Activated CD8-positive, alpha-beta memory T cell treated with anti-CD3 and anti-CD28 coated beads, Interleukin-2, amount 50 U/mL, for 1 hour (primary cell): Measurements from ENCODE around the gene TMEM126B.
A peak's percentile ranks its signal among the peaks of the same experiment; 100 is the strongest.
"Not testable (repeated sequence)": the region's sequence is repeated elsewhere in the genome, so short reads cannot be mapped to it uniquely, and the experiment has no call there.

Experiments
- DNase-seq: peaks from one replicate; pipeline ENCODE4 v3.0.0-alpha.2; 2020; ENCODE audit errors: extremely low read depth

TMEM126B gene

GRCh38 chr11:85647604-85648299 lies 19.4 kb downstream of the TMEM126B start, which contains the start of gene TMEM126A:
Gene TMEM126A, plus strand, starts transcription at chr11:85647967. Its CDS starts 2,289 bp downstream, at chr11:85650256.
- DNase-seq, result peak; percentile 54

GRCh38 chr11:85651118-85651517 lies 22.7 kb downstream of the TMEM126B start:
- DNase-seq, result no peak

- no peak for DNase-seq
Measured at GRCh38 chr11:85652786-85653447, 24.5 kb downstream of the TMEM126B start.

GRCh38 chr11:85654343-85654742 lies 25.9 kb downstream of the TMEM126B start:
- not testable (repeated sequence) for DNase-seq

- no peak for DNase-seq
Measured at GRCh38 chr11:85656777-85657176, 28.4 kb downstream of the TMEM126B start.

- no peak for DNase-seq
Measured at GRCh38 chr11:85658180-85658579, 29.8 kb downstream of the TMEM126B start.

- DNase-seq, result no peak
Measured at GRCh38 chr11:85661972-85662664, 33.7 kb downstream of the TMEM126B start.

GRCh38 chr11:85663080-85663752 lies 34.8 kb downstream of the TMEM126B start:
- no peak for DNase-seq

GRCh38 chr11:85663753-85664614 lies 35.6 kb downstream of the TMEM126B start:
- DNase-seq, result peak; percentile 75

GRCh38 chr11:85664615-85665481 lies 36.5 kb downstream of the TMEM126B start, which contains the start of gene CREBZF:
Gene CREBZF, minus strand, starts transcription at chr11:85665129. Its CDS starts 254 bp downstream, at chr11:85664875.
- DNase-seq, result peak; percentile 79

- DNase-seq, result no peak
Measured at GRCh38 chr11:85665733-85666132, 37.3 kb downstream of the TMEM126B start.

- no peak for DNase-seq
Measured at GRCh38 chr11:85666687-85667086, 38.3 kb downstream of the TMEM126B start.

- DNase-seq, result no peak
Measured at GRCh38 chr11:85668157-85668556, 39.8 kb downstream of the TMEM126B start.

- DNase-seq, result not testable (repeated sequence)
Measured at GRCh38 chr11:85670949-85671663, 42.7 kb downstream of the TMEM126B start.

GRCh38 chr11:85672105-85672902 lies 43.9 kb downstream of the TMEM126B start:
- no peak for DNase-seq

GRCh38 chr11:85673393-85673792 lies 45.0 kb downstream of the TMEM126B start:
- no peak for DNase-seq

GRCh38 chr11:85679576-85679975 lies 51.2 kb downstream of the TMEM126B start:
- no peak for DNase-seq

GRCh38 chr11:85680897-85681296 lies 52.5 kb downstream of the TMEM126B start:
- no peak for DNase-seq
